PFSK-1 (cell line): ENCODE results near the gene TAC3.

ENCODE experiments used
- FOXP2 ChIP-seq: optimal IDR thresholded peaks from 2 replicates; pipeline ENCODE3; 2011; ENCODE audit warnings: borderline replicate concordance, control low read depth, inconsistent platforms; ENCODE audit not compliant: insufficient read depth; ENCODE audit errors: extremely low read length, extremely low read depth
- POLR2AphosphoS5 ChIP-seq: IDR thresholded peaks from 2 replicates; pipeline ENCODE4 v1.6.1; 2012; ENCODE audit warnings: low read depth, mild to moderate bottlenecking, control low read depth, low read length, moderate library complexity
- REST ChIP-seq, 2 experiments: IDR thresholded peaks; 2 replicates each; pipeline versions ENCODE4 v1.6.1 to v1.8.0; 2011 to 2012; ENCODE audit warnings: low read depth in 2 of 2, low read length in 2 of 2, control low read depth in 1 of 2, inconsistent platforms in 1 of 2, mild to moderate bottlenecking in 1 of 2, moderate library complexity in 1 of 2; ENCODE audit not compliant: insufficient read depth in 1 of 2
- SIN3A ChIP-seq: IDR thresholded peaks from 2 replicates; pipeline ENCODE4 v1.6.1; 2012; ENCODE audit warnings: mild to moderate bottlenecking, low read length, moderate library complexity, borderline replicate concordance; ENCODE audit not compliant: insufficient read depth
- TAF1 ChIP-seq: IDR thresholded peaks from 2 replicates; pipeline ENCODE4 v1.6.1; 2012; ENCODE audit warnings: low read length, control low read depth, borderline replicate concordance; ENCODE audit not compliant: insufficient read depth

Gene TAC3

GRCh38 chr12:57025196-57025595, 8.9 kb upstream of the TAC3 start:
- TF ChIP-seq REST (IDR thresholded peaks at IDR 0.05; ENCODE audit: insufficient read depth in 1 of 2, low read depth in 2 of 2, low read length in 2 of 2) (no peak), POLR2AphosphoS5 (no peak), TAF1 (no peak), SIN3A (no peak), FOXP2 (no peak)

GRCh38 chr12:57019983-57020719, 3.8 kb upstream of the TAC3 start:
- no peak for TF ChIP-seq TAF1
- TF ChIP-seq POLR2AphosphoS5 = no peak
- no peak for TF ChIP-seq REST (IDR thresholded peaks at IDR 0.05; ENCODE audit: insufficient read depth in 1 of 2, low read depth in 2 of 2, low read length in 2 of 2)
- TF ChIP-seq SIN3A = no peak
- TF ChIP-seq FOXP2 = no peak

GRCh38 chr12:57018906-57019305, 2.6 kb upstream of the TAC3 start:
- TF ChIP-seq TAF1 = no peak
- no peak for TF ChIP-seq REST (IDR thresholded peaks at IDR 0.05; ENCODE audit: insufficient read depth in 1 of 2, low read depth in 2 of 2, low read length in 2 of 2)
- TF ChIP-seq POLR2AphosphoS5 = no peak
- TF ChIP-seq SIN3A = no peak
- no peak for TF ChIP-seq FOXP2

GRCh38 chr12:57012600-57013465, 3.5 kb downstream of the TAC3 start:
- TF ChIP-seq TAF1 = no peak
- TF ChIP-seq POLR2AphosphoS5 = no peak
- no peak for TF ChIP-seq SIN3A
- TF ChIP-seq REST (IDR thresholded peaks at IDR 0.05; ENCODE audit: insufficient read depth in 1 of 2, low read depth in 2 of 2, low read length in 2 of 2) = no peak
- TF ChIP-seq FOXP2 = no peak
